Measurements from ENCODE around the gene FBLN5. TPM values are rescaled to one million over a fixed set of nuclear protein-coding genes. Genes with fewer than 3 reads are reported as not detected.
A peak's percentile ranks its signal among the peaks of the same experiment; 100 is the strongest.
"Not testable (repeated sequence)": the region's sequence is repeated elsewhere in the genome, so short reads cannot be mapped to it uniquely, and the experiment has no call there.

FBLN5 gene
- total RNA-seq, 1 experiment from 2014 or later, result 8.6 TPM

- no peak for DNase-seq (ENCODE audit: low spot score)
Measured at GRCh38 chr14:91866511-91867295, 80.8 kb downstream of the FBLN5 start.

DNA sequence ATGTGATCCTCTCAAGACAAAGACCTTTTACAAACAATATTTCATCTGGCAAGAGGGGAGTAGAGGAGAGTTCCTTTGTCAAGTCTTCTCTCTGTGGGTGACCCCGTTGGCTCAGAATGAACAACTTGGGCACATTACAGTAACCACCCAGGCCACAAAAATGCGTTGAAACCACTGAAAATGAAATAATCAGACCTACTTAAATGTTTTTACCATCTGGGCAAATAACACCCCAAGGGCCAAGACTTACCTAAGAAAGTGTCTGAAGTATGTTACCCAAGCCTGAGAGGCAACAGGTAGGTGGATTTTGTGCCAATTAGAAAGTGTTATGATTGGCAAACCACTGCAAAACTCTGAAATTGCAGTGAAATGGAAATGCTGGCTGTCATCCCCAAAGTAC lies 81.4 kb downstream of the FBLN5 start:
- DNase-seq (ENCODE audit: low spot score), result peak; percentile 13

DNA sequence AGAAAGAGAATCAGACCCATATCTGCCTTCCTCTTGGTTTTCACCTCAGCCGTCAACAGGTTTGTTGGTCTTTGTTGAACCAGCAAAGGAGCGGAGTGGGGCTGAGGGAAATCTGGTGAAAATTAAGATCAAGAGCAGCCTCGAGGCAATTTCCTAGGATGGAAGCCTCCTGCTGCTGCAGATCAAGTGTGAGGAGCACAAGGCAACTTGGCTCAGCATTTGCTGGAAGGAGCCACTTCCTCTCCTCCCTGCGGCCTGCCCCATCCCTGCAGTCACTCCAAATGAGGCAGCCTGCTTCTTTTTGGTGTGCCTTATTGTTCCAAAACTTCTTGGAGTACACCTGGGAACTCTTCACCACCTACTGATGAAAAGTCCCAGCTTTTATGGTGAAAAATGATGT lies 85.1 kb downstream of the FBLN5 start:
- DNase-seq (ENCODE audit: low spot score), result no peak

GRCh38 chr14:91861091-91861490 lies 86.4 kb downstream of the FBLN5 start:
- DNase-seq (ENCODE audit: low spot score), result no peak

- no peak for DNase-seq (ENCODE audit: low spot score)
Measured at GRCh38 chr14:91860238-91860637, 87.3 kb downstream of the FBLN5 start.

DNA sequence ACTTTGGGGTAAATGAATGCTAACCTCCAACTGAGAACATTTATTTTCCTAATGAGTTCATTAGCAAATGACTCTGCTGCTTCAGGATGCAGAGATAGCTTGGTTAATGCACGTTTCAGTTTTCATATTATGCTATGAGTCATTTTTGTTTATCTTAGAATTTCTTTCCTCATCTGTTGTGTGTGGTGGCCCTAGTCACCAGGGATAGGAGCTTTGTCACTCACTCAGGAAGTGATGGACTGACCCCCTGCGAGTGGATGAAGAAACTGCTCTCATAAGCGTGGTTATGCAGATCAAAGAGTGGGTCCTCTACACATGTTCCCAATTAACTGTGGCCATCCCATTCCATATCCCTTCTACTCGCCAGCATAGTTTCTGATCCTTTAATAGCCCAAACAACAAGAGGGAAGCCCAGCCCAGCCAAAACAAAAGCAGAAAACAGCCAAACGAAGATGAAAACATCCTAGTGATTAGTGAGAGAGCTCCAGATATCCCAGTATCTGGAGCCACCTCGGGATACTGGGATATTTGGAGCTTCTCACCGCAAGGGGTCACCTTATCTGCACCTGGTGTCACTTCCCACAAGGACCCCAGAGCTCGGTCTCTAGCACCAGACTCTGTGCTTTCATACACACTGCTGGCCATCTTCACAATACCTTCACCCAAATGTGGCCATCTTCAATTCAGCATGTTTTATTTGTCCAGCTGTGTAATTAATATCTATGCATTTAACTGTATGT lies 88.8 kb downstream of the FBLN5 start:
- DNase-seq (ENCODE audit: low spot score), result peak; percentile 6

DNA sequence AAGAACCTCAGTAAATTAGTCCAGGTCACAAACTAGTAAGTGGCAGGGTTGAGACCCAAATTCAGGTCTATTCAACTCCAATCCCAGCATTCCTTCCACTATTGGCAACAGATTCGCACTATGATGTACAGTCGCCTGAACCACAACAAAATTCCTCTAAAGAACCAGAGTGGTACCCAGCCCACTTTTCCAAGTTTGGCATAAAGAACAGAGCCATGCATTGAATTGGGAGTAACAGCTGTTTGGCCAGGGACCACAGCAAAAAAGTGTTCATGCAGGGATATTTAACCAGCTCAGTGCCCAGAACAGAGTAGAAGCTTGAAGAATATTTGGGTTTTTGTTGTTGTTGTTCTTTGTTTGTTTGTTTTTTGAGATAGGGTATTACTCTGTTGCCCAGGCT lies 89.9 kb downstream of the FBLN5 start:
- DNase-seq (ENCODE audit: low spot score), result no peak

DNA sequence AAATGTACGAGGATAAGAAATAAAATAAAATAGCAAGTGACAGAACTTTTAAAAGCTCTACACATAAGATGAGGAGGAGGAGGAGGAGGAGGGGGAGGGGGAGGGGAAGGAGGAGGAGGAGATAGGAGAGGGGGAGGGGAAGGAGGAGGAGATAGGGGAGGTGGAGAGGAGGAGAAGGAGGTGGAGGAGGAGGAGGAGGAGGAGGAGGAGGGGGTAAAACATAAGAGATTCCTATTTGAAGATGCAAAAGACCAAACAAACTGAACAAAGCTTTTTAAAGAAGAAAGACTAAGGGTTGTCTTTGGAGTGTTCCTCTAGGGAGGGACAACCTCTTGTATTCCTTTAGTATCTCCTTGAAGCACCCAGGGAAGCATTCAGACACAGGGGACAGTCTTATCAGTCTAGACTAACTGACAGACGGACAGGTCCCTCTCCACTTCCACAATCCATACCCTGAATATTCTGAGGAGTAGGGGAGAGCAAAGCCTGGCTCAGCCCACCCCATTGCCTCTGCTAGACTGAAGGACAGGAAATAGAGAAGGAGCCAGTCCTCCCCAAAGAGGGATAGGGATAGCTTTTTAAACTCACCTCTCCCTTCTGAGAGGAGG lies 93.1 kb downstream of the FBLN5 start:
- no peak for DNase-seq (ENCODE audit: low spot score)

DNA sequence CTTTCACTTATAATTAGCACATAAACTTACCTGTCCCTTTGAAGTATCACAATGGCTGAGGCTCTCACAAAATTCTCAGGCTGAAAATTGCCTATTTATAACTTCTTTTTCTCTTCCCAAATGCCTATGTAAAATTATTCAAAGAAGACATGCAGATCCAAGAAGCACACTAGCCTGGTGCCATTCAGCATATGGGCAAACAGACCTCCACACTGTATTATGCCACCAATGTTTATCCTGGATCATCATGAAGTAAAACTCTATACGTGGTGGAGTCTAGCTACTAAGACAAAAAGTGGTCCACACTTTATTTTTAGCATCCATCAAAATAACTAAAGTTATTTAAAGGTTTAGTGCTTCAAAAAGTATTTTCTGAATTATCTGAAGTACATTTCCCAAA lies 95.9 kb downstream of the FBLN5 start:
- no peak for DNase-seq (ENCODE audit: low spot score)

DNA sequence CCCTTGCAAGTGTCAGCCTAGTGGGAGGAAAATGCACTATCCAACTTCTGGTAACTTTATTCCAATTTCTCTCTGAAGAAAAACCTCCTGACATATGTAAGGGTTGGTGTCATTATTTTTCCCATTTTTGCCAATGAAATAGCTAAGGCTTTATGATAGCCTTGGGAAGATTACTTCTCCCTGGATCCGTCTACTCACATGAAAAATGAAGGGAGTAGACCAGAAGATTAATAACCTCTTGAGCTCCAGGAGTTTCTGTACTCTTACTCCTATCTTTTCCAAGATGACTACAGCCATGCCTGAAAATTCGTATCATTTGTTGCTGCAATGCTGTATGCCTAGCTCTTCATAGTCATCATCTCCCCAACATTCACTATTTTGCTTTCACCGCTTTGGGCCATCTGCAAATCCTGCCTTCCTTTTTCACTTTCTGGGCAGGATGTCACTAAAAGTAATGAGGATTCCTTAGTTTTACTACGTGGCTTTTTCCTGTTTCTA lies 98.9 kb downstream of the FBLN5 start:
- DNase-seq (ENCODE audit: low spot score), result no peak

DNA sequence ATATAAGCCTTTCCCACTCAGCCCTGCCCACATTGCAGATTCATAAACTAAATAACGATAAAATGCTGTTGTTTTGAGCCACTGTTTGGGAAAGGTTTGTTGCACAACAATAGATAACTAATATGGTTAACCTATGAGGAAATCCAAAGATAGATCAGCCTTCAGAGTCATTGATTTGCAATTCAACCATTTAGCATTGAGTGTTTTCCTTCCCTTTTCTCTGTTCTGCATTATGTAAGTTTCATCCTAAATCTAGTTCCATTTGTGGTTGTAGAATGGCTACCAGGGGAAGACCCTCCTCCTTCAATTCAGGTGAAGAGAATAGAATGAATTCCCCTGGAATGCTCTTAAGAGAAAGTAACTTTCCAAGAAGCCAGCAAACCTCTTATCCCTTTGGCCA lies 99.8 kb downstream of the FBLN5 start:
- DNase-seq (ENCODE audit: low spot score), result no peak

- no peak for DNase-seq (ENCODE audit: low spot score)
Measured at GRCh38 chr14:91845652-91846051, 101.8 kb downstream of the FBLN5 start.

DNA sequence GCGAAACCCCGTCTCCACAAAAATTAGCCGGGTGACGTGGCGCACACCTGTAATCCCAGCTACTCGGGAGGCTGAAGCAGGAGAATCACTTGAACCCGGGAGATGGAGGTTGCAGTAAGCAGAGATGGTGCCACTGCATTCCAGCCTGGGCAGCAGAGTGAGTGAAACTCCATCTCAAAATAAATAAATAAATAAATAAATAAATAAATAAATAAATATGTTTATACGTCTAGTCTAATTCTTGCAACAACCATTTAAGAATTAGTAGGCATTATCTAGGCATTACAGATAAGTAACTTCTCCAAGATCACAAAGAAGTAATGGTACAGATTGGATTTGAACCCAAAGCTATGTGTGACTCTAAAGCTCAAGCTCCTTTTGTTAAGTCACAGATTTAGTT lies 102.4 kb downstream of the FBLN5 start:
- DNase-seq (ENCODE audit: low spot score), result not testable (repeated sequence)

DNA sequence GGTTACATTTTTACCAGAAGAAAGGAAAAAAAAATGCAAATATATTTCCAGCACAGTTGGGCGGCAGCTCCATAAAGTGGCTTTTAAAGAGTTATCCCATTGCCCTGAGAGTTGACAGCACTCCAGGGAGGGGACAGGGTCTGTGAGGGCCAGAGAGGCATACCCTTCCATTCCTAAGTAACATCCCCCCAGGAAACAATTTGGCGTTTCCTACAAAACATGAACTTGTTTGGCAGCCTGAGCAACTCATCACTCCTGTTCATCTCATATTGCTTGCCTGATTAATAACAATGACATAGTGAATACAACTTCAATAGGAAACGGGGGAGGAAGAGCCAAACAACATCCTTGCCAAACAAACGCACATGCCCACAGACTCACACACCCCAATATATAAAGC lies 103.5 kb downstream of the FBLN5 start:
- DNase-seq (ENCODE audit: low spot score), result no peak

DNA sequence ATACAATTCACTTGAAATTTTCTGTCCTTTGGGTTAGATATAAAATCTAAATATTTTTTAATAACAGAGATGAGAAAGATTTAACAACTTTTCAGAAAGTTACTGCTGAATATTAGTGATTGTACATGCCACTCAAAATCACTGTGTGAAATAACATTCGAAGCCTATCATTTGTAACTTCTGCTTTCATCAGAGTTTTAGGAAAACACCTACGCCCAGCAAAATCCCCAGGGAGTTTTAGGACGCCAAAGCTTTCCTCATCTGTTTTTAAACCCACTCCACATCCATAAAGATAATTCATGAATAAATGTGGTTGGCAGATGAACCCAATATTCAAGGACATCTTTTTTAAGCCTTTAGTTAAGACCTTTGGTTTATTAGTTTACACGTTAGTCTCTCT lies 104.1 kb downstream of the FBLN5 start:
- no peak for DNase-seq (ENCODE audit: low spot score)

- no peak for DNase-seq (ENCODE audit: low spot score)
Measured at GRCh38 chr14:91841065-91841464, 106.4 kb downstream of the FBLN5 start.

DNA sequence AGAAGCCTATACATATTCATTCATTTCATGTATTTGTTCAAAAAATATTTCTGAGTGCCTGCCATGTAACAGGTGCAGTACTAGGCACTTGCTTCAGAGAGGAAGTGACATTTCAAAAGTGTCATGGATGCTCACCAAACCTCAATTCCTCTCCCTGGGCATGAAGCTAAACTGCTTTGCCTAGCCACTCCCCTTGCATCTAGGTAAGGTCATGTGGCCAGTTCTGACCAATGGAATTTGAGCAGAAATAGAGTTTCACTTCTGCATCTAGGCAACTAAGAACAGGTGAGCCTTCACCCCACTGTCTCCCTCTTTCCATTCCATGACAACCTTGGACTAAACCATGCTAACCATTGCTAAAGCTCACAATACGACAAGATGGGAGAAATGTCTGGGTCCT lies 107.7 kb downstream of the FBLN5 start:
- no peak for DNase-seq (ENCODE audit: low spot score)

DNA sequence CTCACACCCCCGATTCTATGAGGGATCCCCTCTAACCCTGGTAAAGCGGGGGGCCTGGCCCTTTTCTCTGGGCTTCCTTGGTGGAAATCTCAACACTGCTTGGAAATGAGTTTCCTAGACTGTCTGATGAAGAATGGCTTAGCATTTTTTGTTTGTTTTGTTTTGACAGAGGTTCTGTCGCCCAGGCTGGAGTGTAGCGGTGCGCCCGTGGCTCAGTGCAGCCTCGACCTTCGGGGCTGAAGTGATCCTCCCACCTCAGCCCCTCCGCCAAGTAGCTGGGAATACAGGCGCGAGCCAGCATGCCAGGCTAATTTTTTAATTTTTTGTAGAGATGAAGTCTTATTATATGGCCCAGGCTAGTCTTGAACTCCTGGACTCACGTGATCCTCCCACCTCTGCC lies 110.4 kb downstream of the FBLN5 start:
- DNase-seq (ENCODE audit: low spot score), result no peak

GRCh38 chr14:91835920-91836843 lies 111.3 kb downstream of the FBLN5 start:
- no peak for DNase-seq (ENCODE audit: low spot score)

DNA sequence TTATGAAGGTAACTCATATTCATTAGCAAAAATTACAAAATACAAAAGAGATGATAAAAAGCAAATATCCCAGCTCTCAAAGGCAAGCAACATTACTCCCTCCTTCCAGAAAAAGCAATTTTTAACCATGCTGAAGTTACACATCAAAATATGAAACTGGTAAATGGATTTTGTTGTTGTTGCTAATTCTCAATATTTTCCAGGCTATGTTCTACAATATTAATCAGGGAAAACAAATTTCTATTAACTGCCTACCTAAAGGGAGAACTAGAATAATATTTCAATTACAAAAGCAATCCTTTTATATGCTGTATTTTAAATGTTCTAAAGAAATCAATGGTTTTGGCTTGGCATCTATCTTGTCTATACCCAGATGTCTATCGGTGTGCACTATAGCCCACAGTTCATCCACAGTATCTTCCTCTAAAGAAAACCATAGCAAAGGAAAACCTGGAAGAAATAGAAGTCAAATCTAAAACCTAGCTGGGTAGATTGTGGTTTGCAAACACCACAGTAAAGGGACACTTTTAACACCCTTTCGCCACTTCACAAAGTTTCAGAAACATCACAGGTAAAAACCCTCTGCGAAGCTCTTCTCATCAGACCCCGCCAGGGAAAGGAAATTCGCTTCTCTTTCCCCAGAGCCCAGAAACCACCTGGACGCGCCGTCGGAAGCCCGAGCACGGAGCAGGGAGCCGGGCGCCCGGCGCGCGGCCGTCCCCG lies 112.1 kb downstream of the FBLN5 start:
- DNase-seq (ENCODE audit: low spot score), result no peak

GRCh38 chr14:91834571-91834970 lies 112.9 kb downstream of the FBLN5 start:
- DNase-seq (ENCODE audit: low spot score), result no peak

Data from A172 (cell line).